Skeletal muscle satellite cell (primary cell): ENCODE data around the gene DUSP5.

Experiments
- H3K27me3 ChIP-seq: 2 replicates; pipeline ENCODE4 v1.7.0; 2013; ENCODE audit warnings: low read length; ENCODE audit not compliant: control insufficient read depth, insufficient read depth
- H3K36me3 ChIP-seq: 2 replicates; pipeline ENCODE4 v1.7.0; 2013; ENCODE audit warnings: mild to moderate bottlenecking, control low read depth, low read length; ENCODE audit not compliant: insufficient read depth
- H3K4me1 ChIP-seq: 2 replicates; pipeline ENCODE4 v1.7.0; 2013; ENCODE audit warnings: low read length; ENCODE audit not compliant: control insufficient read depth, insufficient read depth
- H3K4me2 ChIP-seq: 2 replicates; pipeline ENCODE4 v1.7.0; 2013; ENCODE audit warnings: mild to moderate bottlenecking, low read length
- H3K4me3 ChIP-seq: 2 replicates; pipeline ENCODE4 v1.7.0; 2013; ENCODE audit warnings: low read length
- H3K9ac ChIP-seq: 2 replicates; pipeline ENCODE4 v1.7.0; 2013; ENCODE audit warnings: mild to moderate bottlenecking, low read depth, low read length, moderate library complexity
- H3K9me3 ChIP-seq: replicated peaks from 2 replicates; pipeline ENCODE4 v1.7.0; 2013; ENCODE audit warnings: mild to moderate bottlenecking, control low read depth, low read length

The DUSP5 gene

GRCh38 chr10:110511734-110512449, 14.2 kb downstream of the DUSP5 start:
- Histone ChIP-seq H3K9ac (no peak overlapping the region), H3K4me3 (no peak overlapping the region), H3K36me3 (peaks cover 87% of the 10 kb centered on the region)

GRCh38 chr10:110512461-110513187, 14.9 kb downstream of the DUSP5 start:
- H3K9me3 ChIP-seq: no peaks in the 10 kb centered on the region
- no peak overlapping the region for H3K9ac ChIP-seq
- H3K4me2 ChIP-seq: no peak overlapping the region
- H3K36me3 ChIP-seq: peaks cover 87% of the 10 kb centered on the region
- no peaks in the 10 kb centered on the region for H3K27me3 ChIP-seq
- H3K4me3 ChIP-seq: no peak overlapping the region
- peaks cover 32% of the 10 kb centered on the region for H3K4me1 ChIP-seq

More at GRCh38 chr10:110511734-110512449, 14.2 kb downstream of the DUSP5 start:
- peaks cover 32% of the 10 kb centered on the region for H3K4me1 ChIP-seq
- no peaks in the 10 kb centered on the region for H3K27me3 ChIP-seq
- no peaks in the 10 kb centered on the region for H3K9me3 ChIP-seq
- peak overlapping the region; percentile 9 for H3K4me2 ChIP-seq

- H3K4me2 ChIP-seq: no peak overlapping the region
- H3K4me1 ChIP-seq: peaks cover 32% of the 10 kb centered on the region
- H3K36me3 ChIP-seq: peaks cover 78% of the 10 kb centered on the region
- H3K9ac ChIP-seq: no peak overlapping the region
- no peaks in the 10 kb centered on the region for H3K27me3 ChIP-seq
- no peak overlapping the region for H3K4me3 ChIP-seq
- no peaks in the 10 kb centered on the region for H3K9me3 ChIP-seq
Measured at GRCh38 chr10:110513949-110514348, 16.2 kb downstream of the DUSP5 start.

GRCh38 chr10:110514848-110515247, 17.1 kb downstream of the DUSP5 start:
- Histone ChIP-seq H3K4me1 (peaks cover 32% of the 10 kb centered on the region), H3K9me3 (no peaks in the 10 kb centered on the region), H3K36me3 (peaks cover 69% of the 10 kb centered on the region), H3K27me3 (no peaks in the 10 kb centered on the region), H3K4me3 (no peak overlapping the region), H3K4me2 (no peak overlapping the region), H3K9ac (no peak overlapping the region)

GRCh38 chr10:110516815-110517492, 19.2 kb downstream of the DUSP5 start:
- peaks cover 50% of the 10 kb centered on the region for H3K36me3 ChIP-seq

GRCh38 chr10:110522365-110522988, 24.8 kb downstream of the DUSP5 start:
- H3K4me3 ChIP-seq: no peak overlapping the region
- peaks cover 40% of the 10 kb centered on the region for H3K4me1 ChIP-seq

More at GRCh38 chr10:110516815-110517492, 19.2 kb downstream of the DUSP5 start:
- H3K4me3 ChIP-seq: no peak overlapping the region
- H3K4me1 ChIP-seq: peaks cover 15% of the 10 kb centered on the region
- no peak overlapping the region for H3K9ac ChIP-seq
- H3K27me3 ChIP-seq: no peaks in the 10 kb centered on the region
- H3K9me3 ChIP-seq: no peaks in the 10 kb centered on the region
- no peak overlapping the region for H3K4me2 ChIP-seq

GRCh38 chr10:110523736-110524135, 26.0 kb downstream of the DUSP5 start:
- peaks cover 52% of the 10 kb centered on the region for H3K4me1 ChIP-seq
- no peak overlapping the region for H3K9ac ChIP-seq
- no peaks in the 10 kb centered on the region for H3K27me3 ChIP-seq

More at GRCh38 chr10:110522365-110522988, 24.8 kb downstream of the DUSP5 start:
- Histone ChIP-seq H3K27me3 (no peaks in the 10 kb centered on the region), H3K9ac (no peak overlapping the region), H3K9me3 (no peaks in the 10 kb centered on the region), H3K36me3 (peaks cover 10% of the 10 kb centered on the region), H3K4me2 (no peak overlapping the region)

GRCh38 chr10:110524179-110524858, 26.6 kb downstream of the DUSP5 start:
- no peak overlapping the region for H3K4me3 ChIP-seq
- H3K4me2 ChIP-seq: no peak overlapping the region
- peaks cover 58% of the 10 kb centered on the region for H3K4me1 ChIP-seq
- no peaks in the 10 kb centered on the region for H3K9me3 ChIP-seq
- H3K36me3 ChIP-seq: peaks cover 5% of the 10 kb centered on the region
- no peaks in the 10 kb centered on the region for H3K27me3 ChIP-seq
- H3K9ac ChIP-seq: no peak overlapping the region

More at GRCh38 chr10:110523736-110524135, 26.0 kb downstream of the DUSP5 start:
- H3K36me3 ChIP-seq: peaks cover 5% of the 10 kb centered on the region
- no peak overlapping the region for H3K4me3 ChIP-seq
- no peak overlapping the region for H3K4me2 ChIP-seq
- H3K9me3 ChIP-seq: no peaks in the 10 kb centered on the region

- peaks cover 5% of the 10 kb centered on the region for H3K36me3 ChIP-seq
- H3K4me3 ChIP-seq: no peak overlapping the region
- H3K9ac ChIP-seq: no peak overlapping the region
- no peaks in the 10 kb centered on the region for H3K27me3 ChIP-seq
- peaks cover 63% of the 10 kb centered on the region for H3K4me1 ChIP-seq
- H3K9me3 ChIP-seq: no peaks in the 10 kb centered on the region
- H3K4me2 ChIP-seq: no peak overlapping the region
Measured at GRCh38 chr10:110524859-110525232, 27.1 kb downstream of the DUSP5 start.

GRCh38 chr10:110525349-110526260, 27.9 kb downstream of the DUSP5 start:
- Histone ChIP-seq H3K27me3 (no peaks in the 10 kb centered on the region), H3K4me1 (peaks cover 70% of the 10 kb centered on the region), H3K4me2 (peak overlapping the region; percentile 29), H3K4me3 (no peak overlapping the region), H3K36me3 (peaks cover 5% of the 10 kb centered on the region), H3K9ac (peak overlapping the region; percentile 42), H3K9me3 (no peaks in the 10 kb centered on the region)
